SIG-M5 (cell line): ENCODE results near the gene LRIT2.

Experiments used
- DNase-seq: peaks from one replicate; lab custom pipeline; 2025; lab: John Stamatoyannopoulos, UW

LRIT2 gene

GRCh38 chr10:84241185-84241790 is 15.9 kb upstream of the LRIT2 start, which contains the start of gene LRIT1:
Gene LRIT1 (minus strand): TSS chr10:84241546. CDS start chr10:84241439, 107 bp downstream.
- DNase-seq, result no peak

DNA sequence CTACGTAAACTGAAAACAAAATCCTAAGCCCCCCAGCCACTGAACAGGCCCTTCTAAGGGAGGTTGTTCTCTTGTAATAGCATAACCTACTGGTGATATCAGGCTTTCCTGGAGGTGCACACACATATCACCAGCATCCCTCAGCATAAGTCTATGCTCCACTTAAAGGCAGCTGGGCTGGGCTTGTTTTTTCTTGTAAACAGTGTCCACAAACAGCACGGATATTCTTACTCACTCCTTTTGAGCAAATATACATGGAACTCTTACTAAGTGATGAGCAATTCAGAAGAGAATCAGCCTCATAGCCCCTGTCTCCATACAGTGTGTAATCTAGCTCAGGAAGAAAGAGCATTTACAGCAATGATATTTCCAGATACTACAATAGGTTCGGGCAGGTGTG is 13.6 kb upstream of the LRIT2 start:
- no peak for DNase-seq

GRCh38 chr10:84237199-84238051 is 12.1 kb upstream of the LRIT2 start:
- no peak for DNase-seq

- no peak for DNase-seq
Observed at GRCh38 chr10:84236807-84237198, 11.5 kb upstream of the LRIT2 start.

DNA sequence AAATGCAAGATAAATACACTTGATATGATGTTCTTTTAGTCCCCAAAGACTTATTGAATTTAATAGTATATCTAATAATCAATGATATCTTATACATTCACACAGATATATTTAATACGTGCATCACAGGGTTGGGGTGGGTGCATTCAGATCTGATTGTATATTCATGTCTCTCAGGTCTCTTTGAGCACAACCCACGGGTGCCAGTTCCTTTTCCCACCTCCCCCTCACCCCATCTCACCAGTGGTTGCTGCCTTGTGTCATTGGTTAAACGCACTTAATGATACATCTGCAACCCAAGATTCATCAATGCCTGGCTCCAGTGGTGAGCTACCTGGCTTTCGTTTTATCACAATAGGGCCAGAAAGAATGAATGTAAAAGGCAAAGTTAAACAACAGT is 9.8 kb upstream of the LRIT2 start:
- DNase-seq, result no peak

DNA sequence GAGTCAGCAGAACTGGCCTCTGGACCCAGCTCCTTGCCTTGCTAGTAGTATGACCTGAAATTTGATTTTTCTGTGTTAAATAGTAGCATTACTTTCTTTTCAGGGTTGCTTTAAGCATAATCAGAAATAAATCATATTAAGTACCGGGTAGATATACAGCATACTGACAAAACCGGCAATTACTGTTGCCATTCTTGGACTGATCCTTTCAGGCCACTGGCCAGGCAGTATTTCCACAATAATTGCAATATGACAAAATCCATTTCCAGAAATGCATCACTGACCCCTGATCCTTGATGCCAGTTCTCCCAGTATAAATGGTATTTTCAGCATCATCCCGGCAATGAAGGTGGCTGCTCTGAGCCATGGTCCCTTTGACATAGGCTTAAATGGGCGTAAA is 9.1 kb upstream of the LRIT2 start:
- DNase-seq, result no peak

GRCh38 chr10:84233940-84234339 is 8.6 kb upstream of the LRIT2 start:
- no peak for DNase-seq

DNA sequence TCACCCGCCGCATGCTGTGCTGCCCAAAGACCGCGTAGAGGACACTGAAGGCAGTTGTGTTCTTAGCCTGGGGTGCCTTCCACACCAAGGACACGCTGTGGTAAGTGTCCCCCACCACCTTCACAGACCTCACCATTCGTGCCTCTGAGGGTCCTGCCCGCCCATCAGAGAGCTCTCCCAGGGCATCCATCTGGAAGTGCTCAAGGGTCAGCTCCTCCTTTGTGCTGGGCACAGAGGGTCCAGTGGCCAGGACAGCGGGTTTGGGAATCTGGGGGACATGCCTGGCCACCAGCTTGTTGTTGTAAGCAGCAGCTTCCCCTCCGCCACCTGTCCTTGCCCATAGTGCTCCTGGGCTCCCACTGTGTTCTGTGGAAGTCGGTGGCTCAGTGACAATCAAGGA is 7.0 kb upstream of the LRIT2 start:
- DNase-seq, result no peak

GRCh38 chr10:84230359-84230758 is 5.0 kb upstream of the LRIT2 start:
- no peak for DNase-seq

DNA sequence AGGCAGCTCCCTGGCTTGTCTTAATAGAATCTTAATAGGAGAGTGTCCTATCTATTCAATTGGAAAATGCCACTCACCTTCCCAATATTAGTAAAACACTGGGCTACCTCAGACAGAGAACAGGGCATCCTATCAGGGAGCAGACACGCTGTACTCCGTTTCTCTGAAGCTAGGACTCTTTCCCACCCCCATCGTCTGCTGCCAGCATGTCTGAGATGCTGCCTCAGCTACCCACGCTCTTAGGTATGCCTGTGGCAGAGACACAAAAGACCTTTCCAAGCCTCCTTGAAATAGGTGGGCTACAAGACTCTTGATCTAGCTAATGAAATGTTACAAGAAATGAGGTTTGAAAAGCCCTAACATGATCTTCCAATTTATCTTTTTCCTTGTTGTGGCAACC is 2.5 kb upstream of the LRIT2 start:
- no peak for DNase-seq

DNA sequence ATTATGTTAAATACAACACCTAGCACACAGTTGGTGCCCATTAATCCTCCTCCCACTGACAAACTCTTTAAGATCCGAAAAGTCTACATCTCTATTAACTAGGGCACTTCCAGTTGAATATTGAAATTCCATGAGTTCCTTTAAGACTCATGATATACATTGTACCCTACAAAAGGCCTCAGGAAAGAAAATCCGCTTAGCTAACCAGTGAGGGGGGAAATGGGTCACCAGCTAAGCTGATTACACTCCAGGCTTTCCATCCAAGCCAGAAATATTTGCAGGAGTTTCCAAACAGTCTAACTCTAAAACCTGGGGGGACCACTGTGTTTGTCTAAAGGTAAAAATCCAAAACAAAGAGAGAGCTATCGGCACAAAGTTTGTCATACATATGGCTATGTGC is 1.3 kb upstream of the LRIT2 start:
- no peak for DNase-seq

- no peak for DNase-seq
Observed at GRCh38 chr10:84224411-84225028, 824 bp downstream of the LRIT2 start.

DNA sequence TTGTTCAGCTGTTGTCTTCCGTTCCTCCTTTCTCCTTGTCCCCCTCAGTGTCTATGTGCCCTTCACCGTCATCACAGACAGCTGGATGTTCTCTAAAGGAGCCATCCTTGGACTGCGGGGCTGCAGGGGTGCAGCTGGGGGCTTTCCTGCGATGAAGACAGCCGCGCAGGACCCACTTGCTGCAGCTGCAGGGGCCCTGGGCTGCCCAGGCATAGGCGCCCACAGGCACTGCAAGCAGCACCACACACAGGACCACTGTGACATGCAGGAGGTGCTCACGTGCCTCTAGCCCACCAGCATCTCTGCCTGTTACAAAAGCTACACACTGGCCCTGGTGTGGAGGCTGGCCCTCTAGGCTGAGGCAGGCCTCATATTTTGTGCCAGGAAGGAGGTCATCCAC is 3.4 kb downstream of the LRIT2 start:
- DNase-seq, result no peak

DNA sequence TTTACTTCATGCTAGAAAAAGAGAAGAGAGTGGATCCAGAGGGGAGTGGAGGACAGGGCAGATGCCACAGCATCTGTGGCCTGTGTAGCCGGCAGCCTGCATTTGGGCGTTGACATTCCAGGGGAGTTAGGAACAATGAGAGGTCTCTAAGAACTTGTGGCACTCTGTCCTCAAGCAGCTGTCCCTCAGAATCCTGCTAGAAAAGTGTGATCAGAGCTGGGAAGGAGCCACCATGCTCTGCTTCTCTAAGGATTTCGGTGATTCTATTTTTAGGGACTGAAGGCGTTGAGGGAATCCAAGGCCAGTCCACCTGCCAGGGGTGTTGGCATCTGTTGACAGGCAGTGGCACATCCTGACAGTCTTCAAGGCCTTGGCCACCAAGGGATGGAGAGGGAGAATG is 7.6 kb downstream of the LRIT2 start:
- no peak for DNase-seq

DNA sequence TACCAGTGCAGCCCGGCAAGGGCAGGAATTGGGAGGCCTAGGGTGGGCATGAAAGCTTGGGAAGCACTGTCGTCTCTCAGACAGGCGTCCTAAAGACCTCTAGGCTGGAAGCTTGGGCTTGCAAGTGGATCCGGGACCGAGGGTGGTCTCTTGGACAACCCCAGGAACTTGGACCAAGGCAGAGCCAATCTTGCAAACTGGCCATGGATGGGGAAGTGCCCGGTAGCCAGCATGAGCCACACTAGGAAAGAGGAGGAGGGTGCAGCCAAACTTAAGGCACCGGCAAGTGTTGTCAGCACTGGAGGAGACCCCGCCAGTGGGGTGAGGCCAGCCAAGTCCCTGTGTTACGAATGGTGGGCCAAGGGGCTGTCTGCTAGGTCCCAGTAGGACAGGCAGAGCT is 8.5 kb downstream of the LRIT2 start:
- DNase-seq, result no peak

DNA sequence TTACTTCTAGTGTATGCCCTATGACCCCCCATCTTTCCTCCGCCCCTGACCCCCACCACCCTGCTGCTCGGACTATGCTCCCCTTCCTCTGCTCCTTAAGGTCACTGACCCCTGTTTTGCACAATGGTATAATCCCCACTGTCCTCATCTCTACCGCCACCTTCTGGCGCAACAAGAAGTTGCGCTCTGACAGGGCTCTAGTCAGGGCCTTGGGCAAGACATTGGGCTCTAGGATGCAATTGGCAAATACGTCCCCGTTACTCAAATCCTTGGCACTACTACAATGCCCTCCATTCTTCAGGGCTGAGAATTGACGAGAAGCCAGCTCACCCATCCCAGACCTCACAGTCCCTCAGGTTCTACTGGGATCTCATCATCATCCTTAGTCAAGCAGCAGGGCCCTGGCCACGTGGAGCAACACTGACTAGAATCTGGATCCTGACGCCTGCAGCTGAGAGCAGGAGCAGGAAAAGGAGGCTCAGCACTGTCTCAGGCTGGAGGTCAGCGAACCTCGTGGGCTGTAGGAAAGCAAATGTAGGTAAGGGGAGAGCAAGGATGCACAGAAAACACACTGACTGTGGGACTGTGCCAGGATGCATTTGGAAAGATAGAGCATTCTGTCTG is 10.6 kb downstream of the LRIT2 start:
- no peak for DNase-seq

DNA sequence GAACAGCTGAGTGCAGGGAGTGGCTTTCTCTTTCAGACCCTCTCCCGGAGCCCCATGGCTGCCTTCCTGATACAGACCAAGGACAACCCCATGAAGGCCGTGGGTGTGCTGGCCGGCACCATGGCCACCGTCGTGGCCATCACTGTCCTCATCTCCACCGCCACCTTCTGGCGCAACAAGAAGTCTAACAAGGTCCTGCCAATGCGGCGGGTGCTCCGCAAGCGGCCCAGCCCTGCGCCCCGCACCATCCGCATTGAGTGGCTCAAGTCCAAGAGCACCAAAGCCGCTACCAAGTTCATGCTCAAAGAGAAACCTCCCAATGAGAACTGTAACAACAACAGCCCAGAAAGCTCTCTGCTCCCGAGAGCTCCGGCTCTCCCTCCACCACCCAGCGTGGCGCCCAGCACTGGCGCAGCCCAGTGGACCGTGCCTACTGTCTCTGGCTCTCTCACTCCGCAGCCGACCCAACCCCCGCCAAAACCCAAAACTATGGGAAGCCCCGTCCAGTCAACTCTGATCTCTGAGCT is 11.2 kb downstream of the LRIT2 start:
- no peak for DNase-seq

- no peak for DNase-seq
Observed at GRCh38 chr10:84213076-84213475, 12.3 kb downstream of the LRIT2 start.

DNA sequence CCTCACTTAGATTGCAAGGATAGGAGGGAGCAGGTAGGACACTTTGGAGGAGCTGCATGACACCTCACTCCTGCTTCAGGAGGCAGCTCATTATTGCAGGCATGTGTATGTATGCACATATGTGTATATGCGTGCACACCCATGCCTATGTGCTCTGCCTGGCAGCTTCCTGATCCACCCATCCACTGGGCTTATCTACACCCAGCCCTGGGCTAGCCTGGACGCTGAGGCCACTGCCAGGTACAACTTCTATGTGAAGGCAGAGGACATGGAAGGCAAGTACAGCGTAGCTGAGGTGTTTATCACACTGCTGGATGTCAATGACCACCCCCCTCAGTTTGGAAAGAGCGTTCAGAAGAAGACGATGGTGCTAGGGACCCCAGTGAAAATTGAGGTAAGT is 13.3 kb downstream of the LRIT2 start:
- DNase-seq, result no peak

- DNase-seq, result no peak
Observed at GRCh38 chr10:84211566-84211965, 13.8 kb downstream of the LRIT2 start.

DNA sequence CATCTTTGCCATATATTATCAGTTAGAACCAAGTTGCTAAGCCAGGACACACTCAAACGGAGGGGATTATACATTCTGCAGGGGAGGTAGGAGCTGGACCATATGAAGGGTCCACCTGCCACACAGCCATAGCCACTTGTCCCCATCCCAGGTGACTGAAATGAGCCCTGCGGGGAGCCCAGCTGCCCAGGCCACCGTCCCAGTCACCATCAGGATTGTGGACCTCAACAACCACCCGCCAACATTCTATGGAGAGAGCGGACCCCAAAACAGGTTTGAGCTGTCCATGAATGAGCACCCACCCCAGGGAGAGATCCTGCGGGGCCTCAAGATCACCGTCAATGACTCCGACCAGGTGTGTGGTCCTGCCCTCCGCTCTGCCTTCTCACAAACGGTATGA is 17.3 kb downstream of the LRIT2 start:
- no peak for DNase-seq

- no peak for DNase-seq
Observed at GRCh38 chr10:84205853-84206525, 19.4 kb downstream of the LRIT2 start.
